ENCODE measurements around the gene SARNP. TPM values are rescaled to one million over a fixed set of nuclear protein-coding genes. Genes with fewer than 3 reads are reported as not detected.
A peak's percentile ranks its signal among the peaks of the same experiment; 100 is the strongest.

Gene SARNP
- total and polyA plus RNA-seq, 9 of the 15 experiments (the other 6 are each of a cell fraction or from before 2014, with no cell fraction given): 70.1 to 400 (median 198) TPM

DNA sequence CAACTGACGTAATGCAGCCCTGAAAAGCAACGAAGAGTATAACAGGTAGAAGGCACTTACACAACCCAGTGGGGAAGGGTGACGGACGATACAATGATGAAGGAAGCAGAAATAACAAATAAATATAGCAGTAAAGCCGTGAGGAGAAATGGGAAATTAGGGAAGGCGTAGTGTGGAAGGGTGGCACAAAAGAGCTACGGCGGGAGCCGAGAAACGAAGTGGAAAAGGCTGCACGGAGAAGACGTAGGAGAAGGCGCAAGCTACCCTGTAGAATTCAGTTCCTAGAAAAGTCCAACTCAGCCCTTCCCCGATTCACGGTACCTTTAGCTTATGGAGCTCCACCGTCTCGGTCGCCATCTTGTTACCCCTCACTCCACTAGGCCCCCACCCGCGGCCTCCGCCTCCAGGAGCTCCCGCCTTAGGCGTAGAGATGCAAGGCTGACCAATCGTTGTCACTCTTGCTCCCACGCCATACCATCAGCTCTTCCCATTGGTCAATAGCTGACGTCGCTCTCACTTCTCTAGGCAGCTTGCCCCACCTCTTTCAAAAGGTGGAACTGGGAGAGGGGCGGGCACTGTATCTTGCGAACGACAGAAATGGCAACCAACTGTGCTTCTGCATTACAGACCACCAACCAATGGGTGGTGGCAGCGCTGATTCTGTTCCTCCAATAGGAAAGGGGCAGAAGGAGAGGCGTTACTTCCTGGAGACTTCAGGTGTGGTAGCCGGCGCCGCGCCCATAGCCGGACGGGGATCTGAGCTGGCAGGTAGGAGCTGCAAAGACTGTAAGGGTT lies at the start of gene SARNP, which contains the start of gene ORMDL2 (continued):
- TF ChIP-seq ZNF79 (CRISPR knock-in tag; IDR thresholded peaks at IDR 0.05; ENCODE audit: low read depth): no peak
- TF ChIP-seq SRSF1 (IDR thresholded peaks at IDR 0.05; ENCODE audit: low read depth, low read length): no peak
- no peak for TF ChIP-seq HNRNPK (IDR thresholded peaks at IDR 0.05; ENCODE audit: low read depth, low read length, poor library complexity, severe bottlenecking)
- no peak for TF ChIP-seq ZNF134 (CRISPR knock-in tag; conservative IDR thresholded peaks at IDR 0.05)
- TF ChIP-seq RB1 (IDR thresholded peaks at IDR 0.05; ENCODE audit: low read depth): peak; percentile 71
- no peak for TF ChIP-seq PTRF (tag; IDR thresholded peaks at IDR 0.05)
- TF ChIP-seq, protein P1, sequence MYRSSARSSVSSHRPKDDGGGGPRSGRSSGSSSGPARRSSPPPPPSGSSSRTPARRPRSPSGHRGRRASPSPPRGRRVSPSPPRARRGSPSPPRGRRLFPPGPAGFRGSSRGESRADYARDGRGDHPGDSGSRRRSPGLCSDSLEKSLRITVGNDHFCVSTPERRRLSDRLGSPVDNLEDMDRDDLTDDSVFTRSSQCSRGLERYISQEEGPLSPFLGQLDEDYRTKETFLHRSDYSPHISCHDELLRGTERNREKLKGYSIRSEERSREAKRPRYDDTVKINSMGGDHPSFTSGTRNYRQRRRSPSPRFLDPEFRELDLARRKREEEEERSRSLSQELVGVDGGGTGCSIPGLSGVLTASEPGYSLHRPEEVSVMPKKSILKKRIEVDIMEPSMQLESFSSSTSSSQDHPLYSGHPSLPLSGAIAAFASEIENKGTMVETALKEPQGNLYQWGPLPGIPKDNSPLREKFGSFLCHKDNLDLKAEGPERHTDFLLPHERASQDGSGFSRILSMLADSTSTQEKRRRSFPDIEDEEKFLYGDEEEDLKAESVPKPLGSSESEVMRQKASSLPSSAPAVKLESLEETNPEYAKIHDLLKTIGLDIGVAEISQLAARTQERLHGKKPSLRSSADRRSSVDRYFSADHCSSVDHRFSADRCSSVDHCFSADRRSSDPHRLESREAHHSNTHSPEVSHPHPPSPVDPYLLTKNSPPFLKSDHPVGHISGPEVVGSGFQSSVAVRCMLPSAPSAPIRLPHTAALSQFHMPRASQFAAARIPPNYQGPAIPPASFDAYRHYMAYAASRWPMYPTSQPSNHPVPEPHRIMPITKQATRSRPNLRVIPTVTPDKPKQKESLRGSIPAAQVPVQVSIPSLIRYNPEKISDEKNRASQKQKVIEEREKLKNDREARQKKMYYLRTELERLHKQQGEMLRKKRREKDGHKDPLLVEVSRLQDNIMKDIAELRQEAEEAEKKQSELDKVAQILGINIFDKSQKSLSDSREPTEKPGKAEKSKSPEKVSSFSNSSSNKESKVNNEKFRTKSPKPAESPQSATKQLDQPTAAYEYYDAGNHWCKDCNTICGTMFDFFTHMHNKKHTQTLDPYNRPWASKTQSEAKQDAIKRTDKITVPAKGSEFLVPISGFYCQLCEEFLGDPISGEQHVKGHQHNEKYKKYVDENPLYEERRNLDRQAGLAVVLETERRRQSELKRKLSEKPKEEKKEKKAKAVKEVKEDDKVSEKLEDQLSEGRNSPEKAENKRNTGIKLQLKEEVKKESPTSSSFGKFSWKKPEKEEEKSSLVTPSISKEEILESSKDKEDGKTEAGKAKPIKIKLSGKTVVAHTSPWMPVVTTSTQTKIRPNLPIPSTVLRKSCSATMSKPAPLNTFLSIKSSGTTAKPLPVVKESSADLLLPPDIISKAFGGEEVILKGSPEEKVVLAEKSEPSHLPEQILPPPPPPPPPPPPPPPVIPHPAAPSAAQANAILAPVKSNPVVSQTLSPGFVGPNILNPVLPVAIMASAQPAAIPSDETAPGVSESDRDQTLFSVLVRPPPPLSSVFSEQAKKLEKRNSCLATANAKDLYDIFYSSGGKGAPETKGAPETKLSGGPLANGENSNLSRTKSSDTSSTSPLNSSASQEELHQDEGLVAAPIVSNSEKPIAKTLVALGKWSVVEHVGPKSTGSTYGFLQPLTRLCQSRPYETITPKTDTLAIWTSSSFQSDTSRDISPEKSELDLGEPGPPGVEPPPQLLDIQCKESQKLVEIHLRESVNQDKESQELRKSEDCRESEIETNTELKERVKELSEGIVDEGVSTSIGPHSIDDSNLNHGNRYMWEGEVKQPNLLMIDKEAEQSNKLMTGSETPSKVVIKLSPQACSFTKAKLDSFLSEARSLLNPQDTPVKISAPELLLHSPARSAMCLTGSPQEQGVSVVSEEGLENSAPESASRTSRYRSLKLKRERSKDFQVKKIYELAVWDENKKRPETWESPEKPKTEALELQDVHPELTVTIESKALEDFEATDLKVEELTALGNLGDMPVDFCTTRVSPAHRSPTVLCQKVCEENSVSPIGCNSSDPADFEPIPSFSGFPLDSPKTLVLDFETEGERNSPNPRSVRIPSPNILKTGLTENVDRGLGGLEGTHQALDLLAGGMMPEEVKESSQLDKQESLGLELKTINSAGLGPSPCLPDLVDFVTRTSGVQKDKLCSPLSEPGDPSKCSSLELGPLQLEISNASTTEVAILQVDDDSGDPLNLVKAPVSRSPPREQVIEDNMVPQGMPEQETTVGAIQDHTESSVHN (IDR thresholded peaks at IDR 0.05; ENCODE audit: borderline replicate concordance in 1 of 2, low read depth in 1 of 2): peak in 1 of 2 experiments; percentile 21; a peak in 1 of 4 replicates
- no peak for TF ChIP-seq TRIM28 (IDR thresholded peaks at IDR 0.05)
- TF ChIP-seq KLF10 (CRISPR knock-in tag; IDR thresholded peaks at IDR 0.05): no peak
- TF ChIP-seq THRAP3 (IDR thresholded peaks at IDR 0.05; ENCODE audit: borderline replicate concordance): peak; percentile 78; the same call in 1 of the 2 replicates
- TF ChIP-seq HDAC6 (IDR thresholded peaks at IDR 0.05; ENCODE audit: low read depth, low read length): no peak
- peak in 1 of 2 experiments; percentile 67; a peak in 2 of 4 replicates for TF ChIP-seq ZNF639 (CRISPR knock-in tag; conservative IDR thresholded peaks at IDR 0.05 in 1 of 2, IDR thresholded peaks at IDR 0.05 in 1 of 2)
- 0 out of 2 replicates have a peak, but pooled peaks have one; percentile 22 for TF ChIP-seq ZNF23 (CRISPR knock-in tag; IDR thresholded peaks at IDR 0.05)
- no peak for TF ChIP-seq BCL6 (CRISPR knock-in tag; IDR thresholded peaks at IDR 0.05)
- peak; percentile 40; the same call in 1 of the 2 replicates for TF ChIP-seq EHMT2 (IDR thresholded peaks at IDR 0.05)
- peak; percentile 50; the same call in 1 of the 2 replicates for TF ChIP-seq CEBPG (CRISPR knock-in tag; IDR thresholded peaks at IDR 0.05)
- TF ChIP-seq CEBPG (tag; conservative IDR thresholded peaks at IDR 0.05 in 1 of 2, IDR thresholded peaks at IDR 0.05 in 1 of 2): peak in 1 of 2 experiments; percentile 30; a peak in 1 of 4 replicates
- TF ChIP-seq POLR2H (tag; IDR thresholded peaks at IDR 0.05; ENCODE audit: low read depth): peak; percentile 84
- peak; percentile 90 for TF ChIP-seq EP400 (IDR thresholded peaks at IDR 0.05)

Data from K562 (cell line).